ENCODE data around the gene SLC36A3.

DNA sequence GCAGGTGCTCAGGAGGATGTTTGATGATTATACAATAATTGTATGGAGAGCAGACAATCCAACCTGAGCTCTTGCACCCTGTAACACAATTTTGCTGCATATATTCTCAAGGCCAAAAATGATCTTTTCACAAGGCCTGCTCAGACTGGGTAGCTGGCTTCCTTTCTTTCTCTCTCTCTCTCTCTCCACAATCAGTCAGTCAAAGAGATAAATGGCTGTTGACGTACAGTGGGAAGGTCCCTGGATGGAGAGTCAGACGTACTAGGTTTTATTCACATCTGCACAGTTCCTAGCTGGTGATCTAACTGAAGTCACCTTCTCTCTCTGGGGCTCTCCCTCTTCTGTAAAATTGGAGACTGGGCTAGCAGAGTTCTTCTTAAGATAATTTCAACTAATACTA lies 24.0 kb upstream of the SLC36A3 start:
- no peak for TF ChIP-seq POLR2A (IDR thresholded peaks at IDR 0.05; ENCODE audit: low read depth, low read length)
- no peak for TF ChIP-seq CTCF (conservative IDR thresholded peaks at IDR 0.05; ENCODE audit: low read depth, low read length)
- no peak for TF ChIP-seq RCOR1 (IDR thresholded peaks at IDR 0.05; ENCODE audit: insufficient replicate concordance, low read length)
- no peak for TF ChIP-seq MAFK (IDR thresholded peaks at IDR 0.05; ENCODE audit: low read depth, low read length)
- TF ChIP-seq CEBPB (IDR thresholded peaks at IDR 0.05; ENCODE audit: low read depth, low read length), result no peak
- TF ChIP-seq SMC3 (IDR thresholded peaks at IDR 0.05; ENCODE audit: low read depth, low read length), result no peak
- no peak for TF ChIP-seq RFX5 (IDR thresholded peaks at IDR 0.05; ENCODE audit: low read depth, low read length)
- TF ChIP-seq, protein P1, sequence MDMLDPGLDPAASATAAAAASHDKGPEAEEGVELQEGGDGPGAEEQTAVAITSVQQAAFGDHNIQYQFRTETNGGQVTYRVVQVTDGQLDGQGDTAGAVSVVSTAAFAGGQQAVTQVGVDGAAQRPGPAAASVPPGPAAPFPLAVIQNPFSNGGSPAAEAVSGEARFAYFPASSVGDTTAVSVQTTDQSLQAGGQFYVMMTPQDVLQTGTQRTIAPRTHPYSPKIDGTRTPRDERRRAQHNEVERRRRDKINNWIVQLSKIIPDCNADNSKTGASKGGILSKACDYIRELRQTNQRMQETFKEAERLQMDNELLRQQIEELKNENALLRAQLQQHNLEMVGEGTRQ (IDR thresholded peaks at IDR 0.05; ENCODE audit: low read depth, low read length), result no peak
- TF ChIP-seq FOS (IDR thresholded peaks at IDR 0.05; ENCODE audit: low read depth, low read length), result no peak

All from IMR-90 (cell line).